Choroid plexus epithelial cell (primary cell): ENCODE measurements around the gene RBMS1.
A peak's percentile ranks its signal among the peaks of the same experiment; 100 is the strongest.

Source experiments
- DNase-seq: peaks from one replicate; pipeline ENCODE4 v3.0.0-alpha.2; 2010; ENCODE audit warnings: low read depth
- H3K4me3 ChIP-seq: 2 replicates; pipeline ENCODE4 v1.5.1; 2011; ENCODE audit warnings: low read depth, mild to moderate bottlenecking, control low read depth, low read length, moderate library complexity
- CTCF ChIP-seq: conservative IDR thresholded peaks from 2 replicates; pipeline ENCODE4 v1.5.1; 2011; ENCODE audit warnings: low read depth, mild to moderate bottlenecking, control low read depth, inconsistent platforms, low read length, moderate library complexity

Gene RBMS1

GRCh38 chr2:160392201-160392600 is 101.4 kb downstream of the RBMS1 start:
- no peak overlapping the region for H3K4me3 ChIP-seq
- no peak for TF ChIP-seq CTCF
- DNase-seq: no peak

- DNase-seq: no peak
- TF ChIP-seq CTCF: no peak
- no peak overlapping the region for H3K4me3 ChIP-seq
Measured at GRCh38 chr2:160390544-160391455, 102.8 kb downstream of the RBMS1 start.

GRCh38 chr2:160389875-160390274 is 103.7 kb downstream of the RBMS1 start:
- no peak overlapping the region for H3K4me3 ChIP-seq
- no peak for TF ChIP-seq CTCF
- peak; percentile 81 for DNase-seq

GRCh38 chr2:160388464-160389263 is 104.9 kb downstream of the RBMS1 start:
- no peak for DNase-seq
- no peak overlapping the region for H3K4me3 ChIP-seq
- TF ChIP-seq CTCF: no peak

GRCh38 chr2:160387558-160388262 is 105.9 kb downstream of the RBMS1 start:
- no peak overlapping the region for H3K4me3 ChIP-seq
- DNase-seq: peak; percentile 96
- no peak for TF ChIP-seq CTCF

GRCh38 chr2:160384791-160385190 is 108.8 kb downstream of the RBMS1 start:
- DNase-seq: no peak
- no peak for TF ChIP-seq CTCF
- H3K4me3 ChIP-seq: no peak overlapping the region
